GOT3 (cell line): Measurements from ENCODE around the gene ADGRG1.

Experiments used
- DNase-seq: peaks from one replicate; lab custom pipeline; 2025; ENCODE audit warnings: mixed read lengths; lab: John Stamatoyannopoulos, UW

The ADGRG1 gene

DNA sequence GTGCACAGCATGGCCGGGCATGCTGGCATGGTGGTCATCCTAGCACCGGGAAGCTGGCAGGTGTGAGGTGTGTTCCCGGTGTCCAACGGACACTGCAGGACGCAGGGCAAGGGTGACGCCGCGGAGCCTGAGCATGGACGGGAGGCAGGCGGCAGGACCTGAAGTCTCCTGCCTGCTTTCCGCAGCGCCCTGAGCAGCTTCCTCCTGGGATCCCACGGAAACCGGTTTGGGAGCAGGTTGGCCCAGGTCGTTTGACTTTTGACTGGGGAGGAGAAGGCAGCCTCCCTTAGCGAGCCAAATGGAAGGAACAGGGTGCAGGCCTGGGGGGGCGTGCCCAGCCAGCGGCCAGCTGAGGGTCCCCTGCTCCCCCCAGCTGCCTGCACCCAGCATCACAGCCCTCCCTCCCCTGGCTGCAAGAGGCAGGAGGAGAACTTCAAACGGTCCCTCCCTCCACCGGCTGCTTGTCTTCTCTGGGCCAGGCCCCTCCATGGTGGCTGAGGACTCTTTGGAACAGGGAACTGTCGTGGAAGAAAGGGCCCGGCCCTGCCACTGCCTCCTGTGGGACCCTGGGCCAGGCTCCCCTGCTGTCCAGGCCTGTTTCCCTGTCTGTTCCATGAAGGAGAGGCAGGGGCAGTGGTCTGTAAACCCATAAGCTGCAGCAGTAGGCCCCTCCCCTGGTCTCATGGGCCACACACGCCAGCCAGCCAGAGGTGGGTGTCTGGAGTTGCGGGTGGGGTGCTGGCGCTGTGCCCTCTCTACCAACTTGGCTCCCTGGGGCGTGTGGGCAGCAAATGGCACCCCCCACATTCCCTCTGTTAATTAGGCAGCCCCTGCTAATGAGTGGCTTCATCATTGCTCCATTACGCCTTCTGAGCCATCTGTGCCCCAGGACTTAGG, 7.8 kb upstream of the ADGRG1 start:
- DNase-seq = no peak

DNA sequence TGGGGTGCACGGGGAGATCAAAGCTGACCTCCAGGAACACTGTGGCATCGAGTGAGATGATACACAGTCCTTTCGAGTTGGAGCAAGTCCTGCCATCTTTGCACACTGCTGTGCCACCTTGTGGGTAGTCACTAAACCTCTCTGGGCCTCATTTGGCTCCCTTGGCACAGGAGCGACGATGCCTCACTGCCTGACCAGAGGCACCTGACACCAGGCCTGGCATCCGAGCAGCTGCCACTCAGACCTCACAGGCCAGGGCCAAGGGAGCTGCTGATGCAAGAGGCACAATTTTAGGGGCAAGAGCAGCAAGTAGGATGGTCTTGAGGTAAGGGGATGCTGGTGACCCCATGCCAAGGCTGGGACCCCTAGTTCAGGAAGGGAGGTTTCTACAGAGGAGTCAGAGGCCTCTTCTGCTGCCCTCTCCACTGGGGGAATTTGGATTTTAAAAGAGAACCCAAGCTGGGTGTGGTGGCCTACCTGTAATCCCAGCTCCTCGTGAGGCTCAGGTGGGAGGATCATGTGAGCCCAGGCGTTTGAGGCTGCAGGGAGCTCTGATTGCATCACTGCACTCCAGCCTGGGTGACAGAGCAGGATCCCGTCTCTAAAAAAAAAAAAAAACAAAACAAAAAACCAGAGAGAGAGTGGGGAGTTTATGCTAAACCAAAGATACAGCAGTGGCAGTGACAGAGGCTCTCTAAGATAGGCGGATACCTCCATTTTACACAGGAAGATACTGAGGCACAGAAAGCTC, 6.7 kb upstream of the ADGRG1 start:
- DNase-seq = no peak

GRCh38 chr16:57622361-57623250, 5.8 kb upstream of the ADGRG1 start:
- no peak for DNase-seq

- no peak for DNase-seq
Observed at GRCh38 chr16:57623251-57624043, 5.0 kb upstream of the ADGRG1 start.

DNA sequence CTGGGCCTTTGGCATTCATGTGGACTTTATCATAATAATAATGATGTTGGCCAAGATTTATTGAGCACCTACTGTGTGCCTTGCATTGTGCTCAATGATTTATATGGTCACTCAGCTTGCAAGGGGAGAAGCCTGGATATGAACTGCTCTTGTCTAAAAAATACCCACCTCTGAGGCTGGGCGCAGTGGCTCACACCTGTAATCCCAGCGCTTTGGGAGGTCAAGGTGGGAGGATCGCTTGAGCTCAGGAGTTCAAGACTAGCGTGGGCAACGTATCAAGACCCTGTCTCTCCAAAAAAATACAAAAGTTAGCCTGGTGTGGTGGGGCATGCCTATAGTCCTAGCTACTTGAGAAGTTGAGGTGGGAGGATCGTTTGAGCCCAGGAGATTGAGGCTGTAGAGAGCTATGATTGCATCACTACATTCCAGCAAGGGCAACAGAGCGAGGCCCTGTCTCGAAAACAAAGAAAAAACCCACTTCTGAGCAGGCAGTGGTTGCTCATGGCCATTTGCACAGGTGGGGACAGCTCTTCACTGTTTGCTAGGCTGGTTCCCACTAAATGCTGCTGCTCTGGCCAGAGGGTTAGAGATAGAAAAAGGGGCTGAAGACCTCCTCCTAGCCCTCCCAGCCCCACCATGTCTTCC, 4.3 kb upstream of the ADGRG1 start:
- DNase-seq = no peak

GRCh38 chr16:57624806-57625500, 3.5 kb upstream of the ADGRG1 start:
- no peak for DNase-seq

DNA sequence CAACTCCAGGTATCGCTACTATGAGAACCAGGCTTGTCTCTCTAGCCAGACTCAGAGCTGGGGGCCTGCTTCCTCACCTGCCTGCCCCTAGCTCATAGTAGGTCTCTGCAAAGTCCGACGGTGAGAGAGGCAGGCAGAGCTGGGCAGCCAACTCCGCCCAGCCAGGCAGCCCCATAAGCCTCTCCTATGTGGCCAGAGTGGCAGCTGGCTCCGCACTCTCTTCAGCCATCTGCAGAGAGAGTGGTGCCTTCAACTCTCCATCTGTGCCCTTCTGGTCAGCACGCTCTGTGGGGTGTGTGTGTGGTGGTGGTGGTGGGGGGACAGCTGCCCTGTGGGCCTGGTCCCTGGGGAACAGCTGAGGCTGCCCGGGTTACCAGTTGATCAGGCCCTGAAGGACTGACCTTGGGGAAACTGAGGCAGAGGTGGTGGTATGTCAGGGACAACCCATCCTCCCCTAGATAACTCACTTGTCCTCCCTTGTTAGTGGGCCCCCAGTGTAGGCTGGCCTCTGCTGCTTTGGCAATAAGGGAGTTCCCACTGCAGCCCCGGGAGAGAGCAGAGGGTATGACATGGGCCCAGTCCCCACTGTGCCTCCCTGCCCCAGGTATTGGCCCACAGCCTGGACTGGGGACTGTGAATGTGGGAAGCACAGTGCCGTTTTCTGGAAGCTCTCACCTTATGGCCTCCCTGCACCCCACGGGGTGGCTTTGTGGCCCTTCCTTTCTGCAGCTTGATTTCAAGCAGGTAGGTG, 1.8 kb upstream of the ADGRG1 start:
- DNase-seq = no peak

DNA sequence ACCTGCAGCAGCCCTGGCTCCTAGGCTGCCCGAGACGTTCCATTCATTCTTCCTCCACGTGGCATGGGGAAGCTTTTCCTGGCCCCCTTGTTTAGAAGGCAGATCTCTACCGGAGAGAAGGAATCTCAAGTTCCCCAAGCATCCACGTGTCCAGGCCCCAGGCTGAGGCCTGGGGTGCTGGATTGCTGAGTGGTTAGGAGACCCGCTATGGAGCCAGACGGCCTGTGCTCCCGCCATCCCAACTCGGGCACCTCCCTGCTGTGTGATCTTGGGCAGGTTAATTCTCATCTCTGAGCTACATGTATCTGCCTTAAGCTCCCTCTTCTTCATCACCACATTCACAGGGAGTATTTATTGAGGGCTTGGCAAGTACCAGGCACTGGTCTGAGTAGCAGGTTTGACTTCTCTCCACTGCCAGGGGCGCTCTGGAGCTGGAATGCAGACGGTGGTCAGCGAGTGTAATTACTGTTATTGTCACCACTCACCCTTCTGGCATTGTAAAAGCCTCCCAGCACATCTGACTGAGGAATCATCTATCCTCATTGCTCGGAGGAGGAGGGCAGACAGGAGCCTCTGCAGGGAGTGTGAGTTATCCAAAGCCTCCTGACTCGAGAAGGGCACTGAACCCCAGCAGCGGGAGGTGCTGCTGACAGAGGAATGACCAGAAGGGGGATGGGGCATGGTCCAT, 1.1 kb upstream of the ADGRG1 start:
- no peak for DNase-seq

- no peak for DNase-seq
Observed at GRCh38 chr16:57628783-57629293, 408 bp downstream of the ADGRG1 start.

DNA sequence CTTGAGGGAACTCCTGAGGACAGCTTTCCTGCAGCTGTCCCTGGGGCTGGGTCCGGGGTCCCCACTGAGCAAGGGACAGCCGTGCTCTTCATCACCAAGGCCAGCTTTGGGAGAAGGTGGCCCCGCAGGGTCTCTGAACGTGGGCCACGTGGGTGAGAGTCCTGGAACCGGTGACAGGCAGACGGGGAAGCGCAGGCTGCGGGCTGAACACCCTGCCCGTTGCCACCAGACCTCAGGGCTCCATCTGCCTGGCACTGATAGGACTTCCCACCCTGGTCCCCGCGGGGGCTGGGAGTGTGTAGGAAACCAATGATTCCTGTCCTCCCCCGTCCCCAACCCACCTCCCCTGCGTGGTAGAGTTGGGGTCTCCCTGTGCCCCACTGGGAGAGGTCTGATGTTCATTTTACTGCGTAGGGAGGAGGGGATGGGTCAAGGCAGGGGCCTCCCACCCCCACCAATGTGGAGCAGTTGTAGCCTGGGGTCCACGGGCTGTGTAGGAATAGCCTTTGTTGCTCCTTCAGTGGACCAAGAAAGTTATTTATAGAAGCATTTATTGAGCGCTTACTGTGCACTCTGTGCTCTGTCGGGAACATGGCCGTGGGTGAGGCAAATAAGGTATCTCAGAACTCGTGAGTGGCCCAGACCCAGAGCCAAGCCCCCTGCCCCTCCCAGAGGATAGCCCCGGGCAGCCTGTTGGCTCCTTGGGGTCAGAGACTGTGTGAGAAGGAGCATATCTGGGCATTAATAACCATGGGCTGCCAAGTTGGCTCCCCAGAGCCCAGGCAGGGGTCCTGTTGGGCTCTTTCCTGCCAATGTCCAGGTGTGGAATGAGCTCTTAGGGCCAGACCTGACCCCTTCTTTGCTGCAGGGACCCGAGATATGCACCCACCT, 1.3 kb downstream of the ADGRG1 start:
- DNase-seq = no peak

- no peak for DNase-seq
Observed at GRCh38 chr16:57630407-57630797, 2.0 kb downstream of the ADGRG1 start.

- no peak for DNase-seq
Observed at GRCh38 chr16:57630931-57631845, 2.8 kb downstream of the ADGRG1 start.

DNA sequence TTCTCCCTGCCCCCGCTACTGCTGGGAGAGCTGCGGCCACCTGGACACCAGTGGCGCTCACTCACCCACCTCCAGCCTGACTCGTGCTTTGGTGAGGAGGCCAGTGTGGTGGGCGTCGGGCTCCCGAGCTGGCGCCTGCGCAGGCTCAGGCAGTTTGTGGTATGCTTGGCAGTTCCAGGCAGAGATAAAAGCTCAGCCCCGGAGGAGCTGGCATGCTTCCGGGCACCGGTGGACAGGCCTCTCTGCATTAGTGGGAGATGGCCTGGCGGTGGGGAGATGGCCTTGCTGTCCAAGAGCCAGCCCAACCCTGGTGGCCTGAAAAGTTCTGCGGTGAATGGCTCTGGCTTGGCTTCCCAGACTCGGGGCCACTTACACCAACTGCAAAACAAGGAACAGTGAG, 4.1 kb downstream of the ADGRG1 start:
- no peak for DNase-seq

- no peak for DNase-seq
Observed at GRCh38 chr16:57633383-57634064, 5.1 kb downstream of the ADGRG1 start.

- DNase-seq = no peak
Observed at GRCh38 chr16:57634171-57634570, 5.7 kb downstream of the ADGRG1 start.
